Type B pancreatic cell (in vitro differentiated cells): ENCODE results near the gene INPP4B. TPM values are rescaled to one million over a fixed set of nuclear protein-coding genes. Genes with fewer than 3 reads are reported as not detected.

Experiments used
- DNase-seq: peaks from one replicate; pipeline ENCODE4 v3.0.0; 2021; ENCODE audit warnings: mixed read lengths; ENCODE audit not compliant: unreplicated experiment; ENCODE audit errors: extremely low spot score
- H3K27ac Mint-ChIP-seq: 2 replicates; pipeline ENCODE4 v1.8.0; 2021; ENCODE audit warnings: mild to moderate bottlenecking, mixed read lengths
- H3K27me3 Mint-ChIP-seq: 2 replicates; pipeline ENCODE4 v1.8.0; 2021; ENCODE audit warnings: mixed read lengths
- H3K36me3 Mint-ChIP-seq: 2 replicates; pipeline ENCODE4 v1.8.0; 2021; ENCODE audit warnings: mixed read lengths
- H3K4me1 Mint-ChIP-seq: one replicate; pipeline ENCODE4 v1.8.0; 2021; ENCODE audit warnings: mixed read lengths; ENCODE audit not compliant: unreplicated experiment
- H3K4me3 Mint-ChIP-seq: 2 replicates; pipeline ENCODE4 v1.8.0; 2021; ENCODE audit warnings: mild to moderate bottlenecking, mixed read lengths
- H3K9me3 Mint-ChIP-seq: 2 replicates; pipeline ENCODE4 v1.8.0; 2021; ENCODE audit warnings: mixed read lengths
- CTCF ChIP-seq: fragments of 200-600 bp; sonication (generic); conservative IDR thresholded peaks from 2 replicates; pipeline ENCODE4 v1.5.0; 2021; ENCODE audit warnings: antibody characterized with exemption, mild to moderate bottlenecking
- total RNA-seq: library from RNA; stranded (reverse); gene quantifications from 2 replicates; pipeline ENCODE4 v1.2.1, GENCODE V29; 2021; ENCODE audit warnings: low replicate concordance

Gene INPP4B
- total RNA-seq, 1 donor from 2014 or later: 9.0 TPM

GRCh38 chr4:142035566-142035965 lies 810.5 kb downstream of the INPP4B start:
- no peak for DNase-seq
- no peaks in the 10 kb centered on the region for H3K27me3 Mint-ChIP-seq
- H3K9me3 Mint-ChIP-seq: no peaks in the 10 kb centered on the region
- no peak overlapping the region for H3K4me3 Mint-ChIP-seq
- no peaks in the 10 kb centered on the region for H3K36me3 Mint-ChIP-seq
- no peak overlapping the region for H3K27ac Mint-ChIP-seq
- H3K4me1 Mint-ChIP-seq: no peaks in the 10 kb centered on the region
- no peak for TF ChIP-seq CTCF

GRCh38 chr4:142034101-142034500 lies 812.0 kb downstream of the INPP4B start:
- Mint-ChIP-seq H3K4me3 (no peak overlapping the region), H3K27me3 (no peaks in the 10 kb centered on the region), H3K4me1 (no peaks in the 10 kb centered on the region), H3K27ac (no peak overlapping the region), H3K36me3 (no peaks in the 10 kb centered on the region), H3K9me3 (no peaks in the 10 kb centered on the region)
- no peak for TF ChIP-seq CTCF
- no peak for DNase-seq

- H3K27ac Mint-ChIP-seq: no peak overlapping the region
- no peak overlapping the region for H3K4me3 Mint-ChIP-seq
- no peaks in the 10 kb centered on the region for H3K4me1 Mint-ChIP-seq
- no peak for TF ChIP-seq CTCF
- no peaks in the 10 kb centered on the region for H3K27me3 Mint-ChIP-seq
- no peaks in the 10 kb centered on the region for H3K36me3 Mint-ChIP-seq
- no peaks in the 10 kb centered on the region for H3K9me3 Mint-ChIP-seq
- DNase-seq: no peak
Measured at GRCh38 chr4:142030010-142030409, 816.1 kb downstream of the INPP4B start.

- H3K9me3 Mint-ChIP-seq: no peaks in the 10 kb centered on the region
- no peak for TF ChIP-seq CTCF
Measured at GRCh38 chr4:142021761-142022160, 824.3 kb downstream of the INPP4B start.

GRCh38 chr4:142021181-142021580 lies 824.9 kb downstream of the INPP4B start:
- H3K4me3 Mint-ChIP-seq: no peak overlapping the region
- H3K36me3 Mint-ChIP-seq: no peaks in the 10 kb centered on the region
- H3K9me3 Mint-ChIP-seq: no peaks in the 10 kb centered on the region
- no peak for TF ChIP-seq CTCF
- no peak for DNase-seq
- H3K4me1 Mint-ChIP-seq: no peaks in the 10 kb centered on the region
- H3K27me3 Mint-ChIP-seq: no peaks in the 10 kb centered on the region
- no peak overlapping the region for H3K27ac Mint-ChIP-seq

More at GRCh38 chr4:142021761-142022160, 824.3 kb downstream of the INPP4B start:
- no peaks in the 10 kb centered on the region for H3K27me3 Mint-ChIP-seq
- H3K4me3 Mint-ChIP-seq: no peak overlapping the region
- DNase-seq: no peak
- no peaks in the 10 kb centered on the region for H3K36me3 Mint-ChIP-seq
- no peak overlapping the region for H3K27ac Mint-ChIP-seq
- no peaks in the 10 kb centered on the region for H3K4me1 Mint-ChIP-seq

GRCh38 chr4:142016031-142016430 lies 830.1 kb downstream of the INPP4B start:
- H3K4me3 Mint-ChIP-seq: no peak overlapping the region
- H3K9me3 Mint-ChIP-seq: no peaks in the 10 kb centered on the region
- DNase-seq: no peak
- H3K36me3 Mint-ChIP-seq: no peaks in the 10 kb centered on the region
- TF ChIP-seq CTCF: no peak
- H3K4me1 Mint-ChIP-seq: no peaks in the 10 kb centered on the region
- no peak overlapping the region for H3K27ac Mint-ChIP-seq
- no peaks in the 10 kb centered on the region for H3K27me3 Mint-ChIP-seq
